ENCODE data around the gene SIRT7. TPM values are rescaled to one million over a fixed set of nuclear protein-coding genes. Genes with fewer than 3 reads are reported as not detected.
A peak's percentile ranks its signal among the peaks of the same experiment; 100 is the strongest.

Gene SIRT7
- total RNA-seq, 1 experiment from 2014 or later, result 24.2 TPM

- TF ChIP-seq USF2 (CRISPR knock-in tag; IDR thresholded peaks at IDR 0.05) (no peak), ZNF281 (CRISPR knock-in tag; IDR thresholded peaks at IDR 0.05) (no peak), ZMAT4 (CRISPR knock-in tag; IDR thresholded peaks at IDR 0.05) (no peak), GRHL2 (CRISPR knock-in tag; IDR thresholded peaks at IDR 0.05; ENCODE audit: insufficient replicate concordance, severe bottlenecking) (no peak), RORB (CRISPR knock-in tag; IDR thresholded peaks at IDR 0.05) (no peak)
These were observed 6.0 kb downstream of the SIRT7 start (continued) for GRCh38 chr17:81911969-81912368.

GRCh38 chr17:81911277-81911961, 6.6 kb downstream of the SIRT7 start, which contains the start of gene PCYT2:
Gene PCYT2, minus strand, starts transcription at chr17:81911399. Its CDS starts 44 bp downstream, at chr17:81911355.
- POLR2A ChIA-PET, result interaction anchor here (1.0 kb wide), 2 partner anchors 42 to 67 kb away, joined by 3 read pairs; no protein-coding TSS in a partner anchor
- DNase-seq (ENCODE audit: low spot score) (peak; percentile 96), ATAC-seq (peak; percentile 95)
- H3K36me3 Mint-ChIP-seq, result peaks cover 17% of the 10 kb centered on the region
- peaks cover 3% of the 10 kb centered on the region; the same call in 1 of the 2 replicates for H3K4me1 Mint-ChIP-seq
- no peaks in the 10 kb centered on the region for H3K9me3 Mint-ChIP-seq
- no peak for TF ChIP-seq MLX (CRISPR knock-in tag; IDR thresholded peaks at IDR 0.05)
- 0 out of 2 replicates have a peak, but pooled peaks have one; percentile 45 for TF ChIP-seq NFYB (CRISPR knock-in tag; conservative IDR thresholded peaks at IDR 0.05; ENCODE audit: low read depth)
- TF ChIP-seq USF2 (CRISPR knock-in tag; IDR thresholded peaks at IDR 0.05), result peak; percentile 74
- no peak for TF ChIP-seq ZBTB43 (CRISPR knock-in tag; IDR thresholded peaks at IDR 0.05)
- TF ChIP-seq SP1 (CRISPR knock-in tag; conservative IDR thresholded peaks at IDR 0.05), result peak; percentile 70
- no peak for TF ChIP-seq MAX (CRISPR knock-in tag; IDR thresholded peaks at IDR 0.05)
- no peak for TF ChIP-seq GTF2I (CRISPR knock-in tag; conservative IDR thresholded peaks at IDR 0.05)
- H3K27me3 Mint-ChIP-seq (ENCODE audit: low read depth), result no peaks in the 10 kb centered on the region
- no peak within 1 kb of the TSS; the same call in 1 of the 2 replicates for H3K27ac Mint-ChIP-seq
- CTCF ChIA-PET, result interaction anchor here (1.6 to 3.4 kb wide), 4 partner anchors 12 to 119 kb away, joined by 5 to 15 read pairs (median 8); no protein-coding TSS in a partner anchor
- H3K4me3 Mint-ChIP-seq, result peak within 1 kb of the TSS; percentile 80

GRCh38 chr17:81910840-81911276, 7.1 kb downstream of the SIRT7 start:
- Mint-ChIP-seq H3K9me3 (no peaks in the 10 kb centered on the region), H3K4me3 (peak overlapping the region; percentile 80), H3K27ac (no peak overlapping the region), H3K4me1 (peaks cover 3% of the 10 kb centered on the region; the same call in 1 of the 2 replicates), H3K36me3 (peaks cover 16% of the 10 kb centered on the region), H3K27me3 (ENCODE audit: low read depth) (no peaks in the 10 kb centered on the region)
- TF ChIP-seq ARID4B (CRISPR knock-in tag; IDR thresholded peaks at IDR 0.05; ENCODE audit: borderline replicate concordance) (peak; percentile 45; the same call in 1 of the 2 replicates), PRRX2 (CRISPR knock-in tag; IDR thresholded peaks at IDR 0.05) (no peak)
- ChIA-PET POLR2A (interaction anchor here (1.0 kb wide), 1 partner anchor 68 kb away, joined by 3 read pairs; no protein-coding TSS in a partner anchor), CTCF (interaction anchor here (1.6 to 3.4 kb wide), 4 partner anchors 13 to 120 kb away, joined by 5 to 15 read pairs (median 8); no protein-coding TSS in a partner anchor)
- DNase-seq (ENCODE audit: low spot score) (no peak), ATAC-seq (0 out of 2 replicates have a peak, but pooled peaks have one; percentile 1)
